Stimulated activated CD4-positive, alpha-beta T cell treated with anti-CD3 and anti-CD28 coated beads, Interleukin-15, amount 100 ng/mL, for 48 hours (primary cell): ENCODE results near the gene ANKIB1.
A peak's percentile ranks its signal among the peaks of the same experiment; 100 is the strongest.
"Not testable (repeated sequence)": the region's sequence is repeated elsewhere in the genome, so short reads cannot be mapped to it uniquely, and the experiment has no call there.

Experiments used
- DNase-seq, 2 donors: peaks; one replicate each; pipeline ENCODE4 v3.0.0-alpha.2; 2020; ENCODE audit warnings: low read depth in 2 of 2

ANKIB1 gene

GRCh38 chr7:92245487-92246359 lies at the start of gene ANKIB1, which contains the start of gene KRIT1:
ANKIB1 (plus strand) TSS chr7:92245974; CDS start chr7:92294979, 49,005 bp downstream.
KRIT1 (minus strand) TSS chr7:92245914; CDS start chr7:92242135, 3,779 bp downstream.
- DNase-seq: peak; percentile 74 to 77

- no peak for DNase-seq
Measured at GRCh38 chr7:92200791-92201190, 45.0 kb upstream of the ANKIB1 start.

- no peak for DNase-seq
Measured at GRCh38 chr7:92205987-92206386, 39.8 kb upstream of the ANKIB1 start.

- DNase-seq: no peak
Measured at GRCh38 chr7:92206672-92207071, 39.1 kb upstream of the ANKIB1 start.

- no peak for DNase-seq
Measured at GRCh38 chr7:92221766-92222165, 24.0 kb upstream of the ANKIB1 start.

GRCh38 chr7:92226981-92227380 lies 18.8 kb upstream of the ANKIB1 start:
- no peak for DNase-seq

- no peak for DNase-seq
Measured at GRCh38 chr7:92228100-92228499, 17.7 kb upstream of the ANKIB1 start.

- DNase-seq: no peak
Measured at GRCh38 chr7:92228742-92229141, 17.0 kb upstream of the ANKIB1 start.

- no peak for DNase-seq
Measured at GRCh38 chr7:92230547-92230946, 15.2 kb upstream of the ANKIB1 start.

GRCh38 chr7:92242972-92243371 lies 2.8 kb upstream of the ANKIB1 start:
- DNase-seq: no peak

GRCh38 chr7:92244808-92245486 lies 827 bp upstream of the ANKIB1 start:
- no peak for DNase-seq

GRCh38 chr7:92246360-92247101 lies 757 bp downstream of the ANKIB1 start:
- peak; percentile 1 to 21 for DNase-seq

GRCh38 chr7:92250603-92251002 lies 4.8 kb downstream of the ANKIB1 start:
- DNase-seq: no peak

- no peak for DNase-seq
Measured at GRCh38 chr7:92251181-92251580, 5.4 kb downstream of the ANKIB1 start.

GRCh38 chr7:92253251-92253650 lies 7.5 kb downstream of the ANKIB1 start:
- DNase-seq: no peak

- not testable (repeated sequence) for DNase-seq
Measured at GRCh38 chr7:92254800-92255199, 9.0 kb downstream of the ANKIB1 start.

GRCh38 chr7:92255308-92255707 lies 9.5 kb downstream of the ANKIB1 start:
- DNase-seq: no peak

- DNase-seq: no peak
Measured at GRCh38 chr7:92259062-92259461, 13.3 kb downstream of the ANKIB1 start.

GRCh38 chr7:92259610-92260247 lies 14.0 kb downstream of the ANKIB1 start:
- no peak for DNase-seq

- no peak for DNase-seq
Measured at GRCh38 chr7:92260248-92260781, 14.5 kb downstream of the ANKIB1 start.
